ENCODE data around the gene TIPARP. TPM values are rescaled to one million over a fixed set of nuclear protein-coding genes. Genes with fewer than 3 reads are reported as not detected.

TIPARP gene
- total and polyA plus RNA-seq, 2 donors (not counting 1 experiment from before 2014, with no cell fraction given), result 8.6 to 22.1 TPM

DNA sequence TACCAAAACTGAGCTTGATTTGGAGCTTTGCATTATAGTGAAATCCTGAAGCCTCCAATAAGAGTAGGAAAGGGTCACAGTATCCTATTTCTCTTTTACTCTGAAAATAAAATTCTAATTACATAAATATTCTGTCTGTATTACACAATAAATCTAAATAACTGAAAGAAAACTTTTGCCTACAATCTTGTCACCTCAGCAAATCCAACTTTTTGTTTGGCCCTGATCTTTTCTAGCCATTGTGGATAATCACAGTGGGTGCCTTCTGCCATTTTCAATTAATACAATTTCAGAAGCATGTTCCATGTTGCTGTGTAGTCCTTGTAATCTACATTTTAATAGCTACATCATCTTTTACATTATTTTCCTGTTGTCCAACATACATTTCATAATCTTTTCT lies 29.4 kb upstream of the TIPARP start:
- Histone ChIP-seq H3K27me3 (ENCODE audit: control insufficient read depth, insufficient read depth, low read length) (no peaks in the 10 kb centered on the region), H3K9me3 (ENCODE audit: control insufficient read depth, insufficient read depth, low read depth, low read length) (no peaks in the 10 kb centered on the region), H4K20me1 (ENCODE audit: control insufficient read depth, extremely low read depth, insufficient read depth, low read length) (no peaks in the 10 kb centered on the region), H3K4me2 (ENCODE audit: extremely low read depth, insufficient read depth, low read length) (no peak overlapping the region), H3K4me1 (ENCODE audit: control insufficient read depth, extremely low read depth, insufficient read depth, low read length) (peaks cover 3% of the 10 kb centered on the region), H3K79me2 (ENCODE audit: control insufficient read depth, insufficient read depth, low read length) (no peaks in the 10 kb centered on the region), H3K4me3 (replicated peaks in 1 of 4; ENCODE audit: control extremely low read depth in 1 of 4, insufficient read depth in 1 of 4, low read depth in 3 of 4, low read length in 4 of 4) (no peak overlapping the region), H3K36me3 (ENCODE audit: control insufficient read depth, insufficient read depth, low read length) (no peaks in the 10 kb centered on the region), H2AFZ (ENCODE audit: low read length) (no peak overlapping the region), H3K9ac (ENCODE audit: insufficient read depth, low read length) (no peak overlapping the region), H3K27ac (ENCODE audit: insufficient read depth, low read length) (no peak overlapping the region)
- DNase-seq (ENCODE audit: low read depth in 2 of 2), result no peak
- no peak for TF ChIP-seq EZH2 (IDR thresholded peaks at IDR 0.05; ENCODE audit: low read length, missing control alignments)
- TF ChIP-seq, protein P1, sequence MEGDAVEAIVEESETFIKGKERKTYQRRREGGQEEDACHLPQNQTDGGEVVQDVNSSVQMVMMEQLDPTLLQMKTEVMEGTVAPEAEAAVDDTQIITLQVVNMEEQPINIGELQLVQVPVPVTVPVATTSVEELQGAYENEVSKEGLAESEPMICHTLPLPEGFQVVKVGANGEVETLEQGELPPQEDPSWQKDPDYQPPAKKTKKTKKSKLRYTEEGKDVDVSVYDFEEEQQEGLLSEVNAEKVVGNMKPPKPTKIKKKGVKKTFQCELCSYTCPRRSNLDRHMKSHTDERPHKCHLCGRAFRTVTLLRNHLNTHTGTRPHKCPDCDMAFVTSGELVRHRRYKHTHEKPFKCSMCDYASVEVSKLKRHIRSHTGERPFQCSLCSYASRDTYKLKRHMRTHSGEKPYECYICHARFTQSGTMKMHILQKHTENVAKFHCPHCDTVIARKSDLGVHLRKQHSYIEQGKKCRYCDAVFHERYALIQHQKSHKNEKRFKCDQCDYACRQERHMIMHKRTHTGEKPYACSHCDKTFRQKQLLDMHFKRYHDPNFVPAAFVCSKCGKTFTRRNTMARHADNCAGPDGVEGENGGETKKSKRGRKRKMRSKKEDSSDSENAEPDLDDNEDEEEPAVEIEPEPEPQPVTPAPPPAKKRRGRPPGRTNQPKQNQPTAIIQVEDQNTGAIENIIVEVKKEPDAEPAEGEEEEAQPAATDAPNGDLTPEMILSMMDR (conservative IDR thresholded peaks at IDR 0.05 in 1 of 2, IDR thresholded peaks at IDR 0.05 in 1 of 2; ENCODE audit: low read depth in 1 of 2, low read length in 2 of 2), result no peak

GRCh38 chr3:156646958-156647357 lies 27.4 kb upstream of the TIPARP start:
- DNase-seq (ENCODE audit: low read depth in 2 of 2), result no peak
- no peak overlapping the region for H2AFZ ChIP-seq (ENCODE audit: low read length)
- no peaks in the 10 kb centered on the region for H3K36me3 ChIP-seq (ENCODE audit: control insufficient read depth, insufficient read depth, low read length)
- H3K79me2 ChIP-seq (ENCODE audit: control insufficient read depth, insufficient read depth, low read length), result no peaks in the 10 kb centered on the region
- no peak overlapping the region for H3K4me3 ChIP-seq (replicated peaks in 1 of 4; ENCODE audit: control extremely low read depth in 1 of 4, insufficient read depth in 1 of 4, low read depth in 3 of 4, low read length in 4 of 4)
- no peak overlapping the region for H3K9ac ChIP-seq (ENCODE audit: insufficient read depth, low read length)
- no peaks in the 10 kb centered on the region for H3K9me3 ChIP-seq (ENCODE audit: control insufficient read depth, insufficient read depth, low read depth, low read length)
- H3K27me3 ChIP-seq (ENCODE audit: control insufficient read depth, insufficient read depth, low read length), result no peaks in the 10 kb centered on the region
- H4K20me1 ChIP-seq (ENCODE audit: control insufficient read depth, extremely low read depth, insufficient read depth, low read length), result no peaks in the 10 kb centered on the region
- H3K27ac ChIP-seq (ENCODE audit: insufficient read depth, low read length), result no peak overlapping the region
- TF ChIP-seq EZH2 (IDR thresholded peaks at IDR 0.05; ENCODE audit: low read length, missing control alignments), result no peak
- TF ChIP-seq, protein P1 (conservative IDR thresholded peaks at IDR 0.05 in 1 of 2, IDR thresholded peaks at IDR 0.05 in 1 of 2; ENCODE audit: low read depth in 1 of 2, low read length in 2 of 2), result no peak
- no peak overlapping the region for H3K4me2 ChIP-seq (ENCODE audit: extremely low read depth, insufficient read depth, low read length)
- peaks cover 3% of the 10 kb centered on the region for H3K4me1 ChIP-seq (ENCODE audit: control insufficient read depth, extremely low read depth, insufficient read depth, low read length)

DNA sequence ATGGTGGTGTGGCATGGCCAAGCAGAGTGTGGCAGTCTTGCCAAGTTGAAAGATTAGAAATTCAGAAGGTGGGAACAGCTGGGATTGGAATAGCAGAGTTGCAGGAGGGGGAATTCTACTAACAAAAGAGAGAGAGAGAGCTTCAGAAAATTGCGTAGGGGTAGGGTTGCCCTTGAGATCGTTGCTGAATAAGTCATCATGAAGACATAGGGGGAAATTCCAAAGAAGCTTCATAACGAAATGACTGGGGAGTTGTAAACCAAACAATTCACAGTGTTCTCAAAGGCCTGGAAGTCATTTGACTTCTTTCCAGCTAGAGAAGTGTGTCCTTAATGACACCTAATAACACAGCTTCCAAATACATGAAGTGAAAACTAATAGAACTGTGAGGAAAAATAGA lies 26.3 kb upstream of the TIPARP start:
- Histone ChIP-seq H3K4me1 (ENCODE audit: control insufficient read depth, extremely low read depth, insufficient read depth, low read length) (peaks cover 3% of the 10 kb centered on the region), H3K9ac (ENCODE audit: insufficient read depth, low read length) (no peak overlapping the region), H3K9me3 (ENCODE audit: control insufficient read depth, insufficient read depth, low read depth, low read length) (no peaks in the 10 kb centered on the region), H3K4me2 (ENCODE audit: extremely low read depth, insufficient read depth, low read length) (no peak overlapping the region), H3K27ac (ENCODE audit: insufficient read depth, low read length) (no peak overlapping the region), H3K79me2 (ENCODE audit: control insufficient read depth, insufficient read depth, low read length) (no peaks in the 10 kb centered on the region), H2AFZ (ENCODE audit: low read length) (no peak overlapping the region), H4K20me1 (ENCODE audit: control insufficient read depth, extremely low read depth, insufficient read depth, low read length) (no peaks in the 10 kb centered on the region), H3K27me3 (ENCODE audit: control insufficient read depth, insufficient read depth, low read length) (no peaks in the 10 kb centered on the region), H3K4me3 (replicated peaks in 1 of 4; ENCODE audit: control extremely low read depth in 1 of 4, insufficient read depth in 1 of 4, low read depth in 3 of 4, low read length in 4 of 4) (no peak overlapping the region), H3K36me3 (ENCODE audit: control insufficient read depth, insufficient read depth, low read length) (no peaks in the 10 kb centered on the region)
- no peak for TF ChIP-seq EZH2 (IDR thresholded peaks at IDR 0.05; ENCODE audit: low read length, missing control alignments)
- TF ChIP-seq, protein P1 (conservative IDR thresholded peaks at IDR 0.05 in 1 of 2, IDR thresholded peaks at IDR 0.05 in 1 of 2; ENCODE audit: low read depth in 1 of 2, low read length in 2 of 2), result no peak
- peak; percentile 19 to 89 for DNase-seq (ENCODE audit: low read depth in 2 of 2)
